ELF-1 (cell line): ENCODE data around the gene COX20.
"Not testable (repeated sequence)": the region's sequence is repeated elsewhere in the genome, so short reads cannot be mapped to it uniquely, and the experiment has no call there.

ENCODE experiments used
- DNase-seq: peaks from one replicate; pipeline ENCODE4 v3.0.0-alpha.2; 2016; ENCODE audit warnings: low read depth, low spot score

The COX20 gene

GRCh38 chr1:244822878-244823277, 12.6 kb upstream of the COX20 start:
- DNase-seq: no peak

- no peak for DNase-seq
Measured at GRCh38 chr1:244826712-244827111, 8.7 kb upstream of the COX20 start.

- DNase-seq: no peak
Measured at GRCh38 chr1:244830639-244831038, 4.8 kb upstream of the COX20 start.

GRCh38 chr1:244833260-244833659, 2.2 kb upstream of the COX20 start:
- DNase-seq: not testable (repeated sequence)

DNA sequence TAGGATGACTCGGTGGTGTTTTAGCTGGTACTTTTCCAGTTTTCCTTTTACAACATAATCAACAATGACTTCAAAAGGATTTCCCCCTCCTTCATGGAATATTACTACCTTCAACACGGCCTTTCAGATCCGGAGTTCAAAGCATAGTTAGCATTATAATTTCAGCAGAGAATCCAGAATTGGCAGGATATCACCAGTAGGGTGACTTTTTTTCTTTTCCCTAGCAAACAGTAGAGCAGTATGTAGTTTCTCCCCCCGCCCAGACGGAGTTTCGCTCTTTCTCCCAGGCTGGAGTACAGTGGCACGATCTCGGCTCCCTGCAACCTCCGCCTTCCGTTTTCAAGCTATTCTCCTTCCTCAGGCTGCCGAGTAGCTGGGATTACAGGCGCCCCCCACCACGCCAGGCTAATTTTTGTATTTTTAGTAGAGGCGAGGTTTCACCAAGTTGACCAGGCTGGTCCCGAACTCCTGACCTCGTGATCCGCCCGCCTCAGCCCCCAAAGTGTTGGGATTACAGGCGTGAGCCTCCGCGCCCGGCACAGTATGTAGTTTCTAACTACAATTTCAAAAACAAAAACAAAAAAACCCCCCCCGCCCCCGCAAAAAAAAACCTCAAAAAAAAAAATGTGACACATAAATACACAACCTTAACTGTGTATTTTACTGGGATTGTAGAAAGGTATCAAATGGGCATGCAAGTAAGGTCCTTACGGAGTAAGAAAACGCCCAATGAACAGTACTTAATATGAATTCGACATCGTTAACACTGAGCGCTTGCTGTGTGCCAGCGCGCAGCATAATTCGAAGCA, 1.5 kb upstream of the COX20 start:
- peak; percentile 73 for DNase-seq

DNA sequence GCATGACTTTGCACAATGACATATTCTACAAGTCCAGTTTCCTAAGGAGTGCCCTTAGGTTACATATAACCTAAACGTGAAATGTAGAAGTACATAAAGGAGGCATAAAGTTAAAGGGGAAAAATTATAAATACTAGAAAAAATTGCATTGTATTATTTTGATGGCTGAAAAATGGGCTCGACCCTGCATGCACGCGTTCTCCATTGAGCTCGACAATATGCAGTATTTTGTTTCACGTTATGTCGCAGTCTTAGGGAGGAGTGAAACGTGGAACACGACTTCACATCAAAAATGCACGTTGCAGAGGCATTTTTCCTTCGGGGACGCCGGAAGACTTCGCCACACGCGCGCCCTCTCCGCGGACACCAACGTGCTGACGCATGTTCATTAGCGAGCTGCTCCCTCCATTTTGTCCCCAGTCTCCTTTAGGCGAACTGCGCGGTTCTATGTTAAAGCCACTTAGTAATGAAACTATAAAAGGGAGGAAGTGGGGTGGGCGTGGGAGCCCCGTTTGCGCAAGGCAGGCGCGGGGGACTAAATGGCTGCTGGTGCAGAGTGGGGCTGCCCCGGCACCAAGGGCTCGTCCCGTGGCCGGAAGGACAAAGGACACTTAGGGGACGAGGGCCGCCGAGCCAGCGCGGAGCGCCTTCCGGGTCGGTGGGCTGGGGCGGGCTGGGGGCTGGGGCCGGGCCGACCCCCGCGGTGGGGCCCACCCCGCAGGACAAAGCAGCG, 749 bp upstream of the COX20 start:
- peak; percentile 90 for DNase-seq

- DNase-seq: peak; percentile 57
Measured at GRCh38 chr1:244836135-244836521, 670 bp downstream of the COX20 start.

GRCh38 chr1:244836584-244836983, 1.1 kb downstream of the COX20 start:
- DNase-seq: no peak

DNA sequence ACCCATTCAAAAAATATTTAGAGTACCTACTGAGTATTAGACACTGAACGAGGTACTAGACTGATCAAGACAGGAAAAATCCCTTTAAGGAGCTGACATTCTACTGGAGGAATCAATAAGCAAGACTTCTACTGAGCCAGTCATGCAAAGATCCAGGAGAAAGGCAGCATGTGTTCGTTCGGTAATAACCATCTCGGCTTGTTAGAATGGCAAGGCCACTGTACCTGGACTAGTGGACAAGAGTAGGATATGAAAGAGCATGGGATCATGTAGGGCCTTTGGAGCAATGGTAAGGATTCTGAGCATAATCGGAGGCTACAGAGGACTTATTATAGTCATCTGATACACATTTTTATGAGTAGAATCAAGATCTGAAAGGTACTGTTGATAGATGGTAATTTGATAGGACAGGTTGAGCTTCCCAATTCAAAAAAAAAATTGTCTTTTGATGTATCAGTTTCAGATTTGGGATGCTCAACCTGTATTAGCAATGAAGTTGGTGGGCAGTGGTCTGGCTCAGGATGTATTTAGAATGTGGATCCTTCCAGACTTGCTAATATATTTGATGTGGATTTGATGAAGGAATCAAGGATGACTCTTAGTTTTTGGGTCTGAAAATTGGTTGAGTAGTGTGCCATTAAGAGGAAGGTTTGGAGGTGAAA, 2.3 kb downstream of the COX20 start:
- DNase-seq: no peak

DNA sequence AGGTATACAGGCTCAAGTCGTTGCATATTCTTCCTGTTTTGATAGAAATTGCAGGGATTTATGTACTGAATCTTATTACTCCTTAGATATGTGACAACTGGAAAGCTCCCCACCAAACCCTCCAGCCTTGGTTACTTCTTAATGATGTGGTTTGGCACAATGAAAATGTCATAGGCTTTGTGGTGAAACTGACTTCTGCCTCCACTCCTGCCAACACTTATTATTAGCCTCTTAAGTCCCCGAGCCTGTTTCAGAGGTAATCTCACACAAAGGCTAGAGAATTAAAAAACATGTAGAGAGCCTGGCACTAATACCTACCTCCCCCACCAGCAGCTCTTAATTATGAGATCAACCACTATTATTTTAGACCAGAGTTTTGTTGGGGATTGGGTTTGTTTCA, 4.2 kb downstream of the COX20 start:
- DNase-seq: no peak

DNA sequence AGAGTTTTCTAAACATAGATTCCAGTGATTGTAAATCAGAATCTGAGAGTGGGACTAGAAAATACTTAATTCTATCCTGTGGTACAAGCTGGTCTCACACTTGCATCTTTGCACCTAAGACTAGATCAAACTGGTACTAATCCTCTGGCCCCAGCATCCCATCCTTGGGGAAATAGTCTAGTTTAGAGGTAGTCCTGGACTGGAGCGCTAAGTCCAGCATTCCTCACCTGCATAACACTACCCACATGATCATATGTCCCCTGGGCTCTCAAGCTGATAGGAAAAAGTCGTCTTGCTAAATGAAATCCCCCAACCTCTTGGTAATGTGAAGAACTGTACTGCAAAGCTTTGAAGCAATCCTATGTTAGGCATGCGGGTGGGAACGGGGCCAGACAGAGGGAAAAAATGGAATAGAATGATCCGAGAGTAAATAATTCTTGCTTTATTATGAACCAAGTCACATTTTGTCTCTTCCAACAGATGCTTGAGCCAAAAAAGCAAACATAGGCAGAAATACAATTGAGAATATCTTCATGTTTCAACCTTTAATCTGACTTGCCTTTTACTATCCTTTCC, 4.8 kb downstream of the COX20 start:
- DNase-seq: no peak

DNA sequence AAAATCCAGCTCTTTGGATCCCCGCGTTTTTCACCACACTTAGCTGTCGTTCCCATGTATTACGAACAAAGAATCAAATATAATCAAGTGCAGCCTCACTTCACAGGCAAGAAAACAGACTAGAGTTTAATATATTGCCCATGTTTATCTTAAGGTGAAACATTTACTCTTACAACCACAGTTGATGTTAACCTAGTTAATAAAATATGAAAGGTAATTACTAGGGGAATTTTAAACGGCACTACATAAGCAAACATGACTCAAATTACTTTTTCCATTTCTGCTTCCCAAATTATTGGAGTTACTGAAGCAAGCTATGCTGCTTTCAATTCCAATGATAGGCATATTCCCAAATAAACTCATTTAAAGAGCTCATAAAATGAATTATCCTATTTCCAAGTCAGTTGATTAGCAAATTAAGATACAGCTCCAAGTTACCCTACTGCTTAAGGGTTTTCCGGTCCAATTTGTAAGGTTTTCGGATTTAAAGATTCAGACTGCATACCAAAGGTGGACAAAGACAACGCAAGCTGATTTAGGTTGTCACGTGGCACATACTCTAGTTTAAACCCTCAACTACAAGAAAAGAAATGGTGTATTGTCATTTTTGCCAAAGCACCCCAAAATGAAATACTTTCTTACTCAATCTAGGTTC, 5.9 kb downstream of the COX20 start:
- DNase-seq: no peak

GRCh38 chr1:244843148-244843978, 7.9 kb downstream of the COX20 start:
- DNase-seq: no peak

- DNase-seq: no peak
Measured at GRCh38 chr1:244844155-244845121, 9.0 kb downstream of the COX20 start.

DNA sequence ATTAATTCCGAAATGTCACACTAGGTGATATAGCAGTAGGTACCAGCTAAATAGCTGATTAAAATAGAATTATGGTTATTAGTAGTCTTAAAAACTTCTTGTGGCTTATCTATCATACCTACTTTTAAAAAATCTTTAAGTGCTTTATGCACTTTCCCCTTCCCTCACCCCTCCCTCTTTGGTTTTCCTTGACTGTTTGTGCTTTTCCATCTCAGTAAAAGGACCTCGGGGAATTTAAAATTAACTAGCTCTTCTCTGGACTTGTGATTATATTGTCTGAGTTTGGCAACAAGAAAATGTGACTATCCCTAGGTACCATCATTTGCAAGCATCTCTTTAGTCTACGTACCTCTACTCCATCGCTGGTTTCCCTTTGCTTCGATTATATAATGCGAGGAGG, 11.2 kb downstream of the COX20 start:
- no peak for DNase-seq

GRCh38 chr1:244849189-244849866, 13.9 kb downstream of the COX20 start:
- DNase-seq: no peak

- DNase-seq: no peak
Measured at GRCh38 chr1:244850099-244850852, 14.8 kb downstream of the COX20 start.

DNA sequence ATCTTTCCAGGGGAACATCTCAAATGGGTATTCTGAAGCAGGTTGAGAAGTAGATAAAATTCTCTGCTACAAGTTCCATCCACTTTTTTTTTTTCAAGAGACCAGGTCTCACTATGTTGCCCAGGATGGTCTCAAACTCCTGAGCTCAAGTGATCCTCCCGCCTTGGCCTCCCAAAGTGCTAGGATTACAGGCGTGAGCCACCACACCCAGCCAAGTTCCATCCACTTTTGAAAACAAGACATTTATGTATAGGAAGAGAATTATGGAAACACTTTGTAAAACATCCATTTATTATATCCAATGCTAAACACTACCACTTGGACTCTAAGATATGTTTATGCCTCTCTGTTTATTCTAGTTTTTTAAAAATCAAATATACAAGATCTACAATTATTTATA, 15.4 kb downstream of the COX20 start:
- no peak for DNase-seq
